GM15510 (cell line): ENCODE data around the gene SRD5A1.

Source experiments
- POLR2A ChIP-seq: IDR thresholded peaks from 3 replicates; pipeline ENCODE4 v1.6.1; 2011; ENCODE audit warnings: borderline replicate concordance; ENCODE audit not compliant: insufficient read length; ENCODE audit errors: extremely low read depth

Gene SRD5A1

GRCh38 chr5:6687505-6687904 is 54.3 kb downstream of the SRD5A1 start:
- TF ChIP-seq POLR2A: no peak

GRCh38 chr5:6692906-6693305 is 59.7 kb downstream of the SRD5A1 start:
- no peak for TF ChIP-seq POLR2A

GRCh38 chr5:6698696-6699095 is 65.5 kb downstream of the SRD5A1 start:
- TF ChIP-seq POLR2A: no peak

- TF ChIP-seq POLR2A: no peak
These were observed 66.1 kb downstream of the SRD5A1 start for GRCh38 chr5:6699357-6699756.

GRCh38 chr5:6700074-6700684 is 66.9 kb downstream of the SRD5A1 start:
- no peak for TF ChIP-seq POLR2A

- no peak for TF ChIP-seq POLR2A
These were observed 67.6 kb downstream of the SRD5A1 start for GRCh38 chr5:6700685-6701355.

GRCh38 chr5:6701491-6701890 is 68.3 kb downstream of the SRD5A1 start:
- no peak for TF ChIP-seq POLR2A

GRCh38 chr5:6702633-6703032 is 69.4 kb downstream of the SRD5A1 start:
- no peak for TF ChIP-seq POLR2A

GRCh38 chr5:6703806-6704205 is 70.6 kb downstream of the SRD5A1 start:
- no peak for TF ChIP-seq POLR2A

- TF ChIP-seq POLR2A: no peak
These were observed 71.2 kb downstream of the SRD5A1 start for GRCh38 chr5:6704361-6704851.

- TF ChIP-seq POLR2A: no peak
These were observed 71.8 kb downstream of the SRD5A1 start for GRCh38 chr5:6705088-6705487.

- no peak for TF ChIP-seq POLR2A
These were observed 72.7 kb downstream of the SRD5A1 start for GRCh38 chr5:6705959-6706358.

- TF ChIP-seq POLR2A: no peak
These were observed 74.6 kb downstream of the SRD5A1 start for GRCh38 chr5:6707852-6708251.

- no peak for TF ChIP-seq POLR2A
These were observed 75.6 kb downstream of the SRD5A1 start for GRCh38 chr5:6708814-6709213.

GRCh38 chr5:6710070-6710469 is 76.8 kb downstream of the SRD5A1 start:
- TF ChIP-seq POLR2A: no peak

GRCh38 chr5:6710551-6711318 is 77.5 kb downstream of the SRD5A1 start:
- TF ChIP-seq POLR2A: no peak

GRCh38 chr5:6711409-6712141 is 78.3 kb downstream of the SRD5A1 start:
- TF ChIP-seq POLR2A: no peak
